Measurements from ENCODE around the gene STAU1. TPM values are rescaled to one million over a fixed set of nuclear protein-coding genes. Genes with fewer than 3 reads are reported as not detected.
A peak's percentile ranks its signal among the peaks of the same experiment; 100 is the strongest.
"Not testable (repeated sequence)": the region's sequence is repeated elsewhere in the genome, so short reads cannot be mapped to it uniquely, and the experiment has no call there.

STAU1 gene
- total RNA-seq, 1 donor from 2014 or later: 60.7 TPM

- intact Hi-C loops (cut with DNase I): no loop called here
- DNase-seq (ENCODE audit: missing footprints): no peak
- no peak for ATAC-seq
These were observed 16.2 kb downstream of the STAU1 start for GRCh38 chr20:49171909-49172308.

- DNase-seq (ENCODE audit: missing footprints) (no peak), ATAC-seq (no peak)
- intact Hi-C loops (cut with DNase I): no loop called here
These were observed 17.4 kb downstream of the STAU1 start for GRCh38 chr20:49170714-49171113.

- ATAC-seq (no peak), DNase-seq (ENCODE audit: missing footprints) (no peak)
- intact Hi-C loops (cut with DNase I): loop anchor here (5.0 kb wide), 1 partner anchor 37 kb away; no protein-coding TSS in a partner anchor
These were observed 18.6 kb downstream of the STAU1 start for GRCh38 chr20:49169547-49169946.

GRCh38 chr20:49168864-49169263 lies 19.3 kb downstream of the STAU1 start:
- ATAC-seq; DNase-seq (ENCODE audit: missing footprints): not testable (repeated sequence)
- intact Hi-C loops (cut with DNase I): loop anchor here (5.0 kb wide), 1 partner anchor 37 kb away; no protein-coding TSS in a partner anchor

- intact Hi-C loops (cut with DNase I): loop anchor here (5.0 kb wide), 1 partner anchor 36 kb away; no protein-coding TSS in a partner anchor
- ATAC-seq: peak; percentile 70
- no peak for DNase-seq (ENCODE audit: missing footprints)
These were observed 20.2 kb downstream of the STAU1 start for GRCh38 chr20:49167811-49168507.

- no peak for ATAC-seq
- intact Hi-C loops (cut with DNase I): loop anchor here (5.0 kb wide), 1 partner anchor 34 kb away; no protein-coding TSS in a partner anchor
- no peak for DNase-seq (ENCODE audit: missing footprints)
These were observed 21.3 kb downstream of the STAU1 start for GRCh38 chr20:49166534-49167449.

GRCh38 chr20:49165611-49166010 lies 22.5 kb downstream of the STAU1 start:
- ATAC-seq (no peak), DNase-seq (ENCODE audit: missing footprints) (no peak)
- intact Hi-C loops (cut with DNase I): loop anchor here (5.0 kb wide), 1 partner anchor 33 kb away; no protein-coding TSS in a partner anchor

- no peak for ATAC-seq
- DNase-seq (ENCODE audit: missing footprints): no peak
- intact Hi-C loops (cut with DNase I): no loop called here
These were observed 24.4 kb downstream of the STAU1 start for GRCh38 chr20:49163696-49164095.

- DNase-seq (ENCODE audit: missing footprints): no peak
- intact Hi-C loops (cut with DNase I): no loop called here
- no peak for ATAC-seq
These were observed 26.5 kb downstream of the STAU1 start for GRCh38 chr20:49161428-49162152.

- ATAC-seq: no peak
- intact Hi-C loops (cut with DNase I): no loop called here
- DNase-seq (ENCODE audit: missing footprints): no peak
These were observed 27.8 kb downstream of the STAU1 start for GRCh38 chr20:49160057-49160929.

- no peak for DNase-seq (ENCODE audit: missing footprints)
- intact Hi-C loops (cut with DNase I): no loop called here
- ATAC-seq: no peak
These were observed 31.0 kb downstream of the STAU1 start for GRCh38 chr20:49157146-49157545.

GRCh38 chr20:49156481-49156880 lies 31.7 kb downstream of the STAU1 start:
- DNase-seq (ENCODE audit: missing footprints): no peak
- intact Hi-C loops (cut with DNase I): no loop called here
- no peak for ATAC-seq

- DNase-seq (ENCODE audit: missing footprints) (no peak), ATAC-seq (no peak)
- intact Hi-C loops (cut with DNase I): no loop called here
These were observed 36.7 kb downstream of the STAU1 start for GRCh38 chr20:49151436-49151835.

GRCh38 chr20:49149281-49150045 lies 38.7 kb downstream of the STAU1 start:
- DNase-seq (ENCODE audit: missing footprints) (no peak), ATAC-seq (no peak)
- intact Hi-C loops (cut with DNase I): no loop called here

- intact Hi-C loops (cut with DNase I): no loop called here
- no peak for DNase-seq (ENCODE audit: missing footprints)
- ATAC-seq: no peak
These were observed 39.5 kb downstream of the STAU1 start for GRCh38 chr20:49148601-49149000.

- DNase-seq (ENCODE audit: missing footprints): no peak
- no peak for ATAC-seq
- intact Hi-C loops (cut with DNase I): no loop called here
These were observed 40.8 kb downstream of the STAU1 start for GRCh38 chr20:49147296-49147695.

GRCh38 chr20:49146442-49147225 lies 41.5 kb downstream of the STAU1 start:
- DNase-seq (ENCODE audit: missing footprints): no peak
- ATAC-seq: no peak
- intact Hi-C loops (cut with DNase I): no loop called here
